GM12875 (cell line): ENCODE data around the gene ABHD5.

Source experiments
- H3K4me3 ChIP-seq: one replicate; pipeline ENCODE4 v1.5.1; 2011; ENCODE audit warnings: low read depth, low read length, control low read depth
- CTCF ChIP-seq: IDR thresholded peaks from 2 replicates; pipeline ENCODE4 v1.5.1; 2011; ENCODE audit warnings: low read depth, mild to moderate bottlenecking, control low read depth, inconsistent platforms, low read length, moderate library complexity, borderline replicate concordance; ENCODE audit not compliant: insufficient read depth

The ABHD5 gene

GRCh38 chr3:43766672-43767465 lies 76.1 kb downstream of the ABHD5 start:
- no peak for TF ChIP-seq CTCF
- H3K4me3 ChIP-seq, result no peak overlapping the region

GRCh38 chr3:43768381-43768973 lies 77.7 kb downstream of the ABHD5 start:
- no peak for TF ChIP-seq CTCF
- no peak overlapping the region for H3K4me3 ChIP-seq

DNA sequence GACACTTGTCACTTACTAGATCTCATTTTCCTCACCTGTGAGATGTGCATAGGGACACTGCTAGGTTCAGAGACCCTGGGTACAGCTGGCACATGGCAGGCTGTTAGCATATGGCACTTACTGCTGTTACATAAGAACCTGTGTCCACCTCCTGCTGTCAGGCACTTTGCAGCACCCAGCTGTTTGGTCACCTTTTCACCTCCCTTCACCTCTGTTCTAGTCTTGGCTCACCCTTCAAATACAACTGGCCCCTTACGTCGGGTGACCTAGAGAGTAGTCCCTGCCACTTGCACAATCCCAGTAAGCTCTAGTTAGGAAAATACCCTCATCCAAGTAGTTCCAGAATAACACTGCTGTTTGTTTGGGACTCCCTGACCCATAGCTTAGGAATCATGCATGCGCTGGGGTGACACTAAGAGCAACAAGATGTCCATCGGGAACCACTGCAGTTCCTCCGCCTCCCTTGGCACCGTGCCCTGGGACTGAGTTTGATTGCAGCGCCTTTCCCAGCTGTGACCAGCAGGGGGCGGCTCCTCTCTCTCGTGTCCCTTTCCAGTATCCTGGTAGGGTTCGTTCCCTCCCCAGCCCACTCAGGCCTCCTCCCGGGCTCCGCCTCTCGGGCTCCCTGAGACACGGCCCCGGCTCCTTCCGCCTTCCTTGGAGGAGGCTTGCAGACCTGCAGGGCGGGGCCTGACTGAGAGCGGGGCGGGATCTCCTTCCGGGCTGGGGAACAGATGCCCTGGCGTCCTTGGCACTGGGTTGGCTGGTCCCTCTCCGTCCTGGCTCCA lies 78.6 kb downstream of the ABHD5 start:
- H3K4me3 ChIP-seq, result no peak overlapping the region

GRCh38 chr3:43769885-43770425 lies 79.2 kb downstream of the ABHD5 start:
- H3K4me3 ChIP-seq, result no peak overlapping the region
- TF ChIP-seq CTCF, result no peak

More for the DNA sequence above, 78.6 kb downstream of the ABHD5 start:
- TF ChIP-seq CTCF, result peak; percentile 93

DNA sequence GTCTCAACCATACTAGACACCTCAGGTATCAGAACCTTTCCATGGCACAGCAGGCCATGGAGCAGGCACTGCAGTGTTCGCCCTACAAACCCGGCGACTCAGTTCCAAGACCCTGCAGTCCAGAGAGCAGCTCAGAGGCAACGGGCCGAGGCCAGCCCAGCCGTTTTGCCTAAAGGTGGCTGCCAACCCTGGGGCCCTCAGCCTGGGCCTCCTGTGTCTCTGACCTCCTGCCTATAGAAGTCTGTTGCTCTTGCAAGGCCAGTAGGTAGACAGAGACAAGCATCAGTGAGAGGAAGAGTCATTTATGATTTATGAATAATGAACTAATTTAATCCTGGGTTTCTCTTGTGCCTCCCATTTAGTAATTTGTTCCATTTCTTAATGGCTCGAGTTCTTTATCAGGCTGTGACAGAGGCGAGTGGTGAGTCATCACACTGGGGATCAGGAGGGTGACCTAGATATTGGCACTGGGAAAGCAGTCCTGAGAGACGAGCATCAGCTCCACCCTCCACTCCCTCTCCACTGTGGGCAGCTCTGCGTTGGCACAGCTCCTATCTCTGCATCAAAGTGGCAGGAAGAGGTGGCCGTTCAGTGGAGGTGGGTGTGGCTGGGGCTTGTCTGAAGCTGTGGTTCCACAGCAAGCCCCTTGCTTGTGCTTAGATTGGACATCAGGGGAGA lies 79.8 kb downstream of the ABHD5 start:
- no peak for TF ChIP-seq CTCF
- no peak overlapping the region for H3K4me3 ChIP-seq

- no peak overlapping the region for H3K4me3 ChIP-seq
- TF ChIP-seq CTCF, result no peak
These were observed 80.9 kb downstream of the ABHD5 start for GRCh38 chr3:43771610-43772009.
